Measurements from ENCODE around the gene OMA1.
"Not testable (repeated sequence)": the region's sequence is repeated elsewhere in the genome, so short reads cannot be mapped to it uniquely, and the experiment has no call there.

The OMA1 gene
- 7.9 to 47.4 (median 21.5) reads per million in 9 experiments for total RNA-seq

GRCh38 chr1:58546520-58547308 is at the start of gene OMA1:
TSS of gene OMA1 (minus strand) at chr1:58546726. CDS start at chr1:58539294, 7,432 bp downstream.
- ATAC-seq (replicated peaks) (peak; percentile 88), DNase-seq (peak; percentile 96 to 98 (median 98))
- Mint-ChIP-seq H3K4me3 (peak within 1 kb of the TSS; percentile 92 to 93), H3K27ac (peak within 1 kb of the TSS; percentile 99), H3K4me1 (ENCODE audit: low read depth in 2 of 2) (peaks cover 14 to 29% of the 10 kb centered on the region in 2 donors), H3K9me3 (no peaks in the 10 kb centered on the region), H3K36me3 (ENCODE audit: insufficient read depth) (peaks cover 17% of the 10 kb centered on the region), H3K27me3 (peaks cover 12 to 13% of the 10 kb centered on the region in 2 donors)

- Mint-ChIP-seq H3K9me3 (no peaks in the 10 kb centered on the region), H3K36me3 (ENCODE audit: insufficient read depth) (no peaks in the 10 kb centered on the region), H3K27me3 (peaks cover 35 to 72% of the 10 kb centered on the region in 2 donors), H3K27ac (no peak overlapping the region), H3K4me1 (ENCODE audit: low read depth in 2 of 2) (peaks cover 5 to 6% of the 10 kb centered on the region in 2 donors), H3K4me3 (no peak overlapping the region)
- no peak for ATAC-seq (replicated peaks)
- DNase-seq, result no peak
Observed at GRCh38 chr1:58594546-58594945, 48.0 kb upstream of the OMA1 start.

GRCh38 chr1:58592522-58593134 is 46.1 kb upstream of the OMA1 start:
- ATAC-seq (replicated peaks) (no peak), DNase-seq (no peak)
- Mint-ChIP-seq H3K9me3 (no peaks in the 10 kb centered on the region), H3K36me3 (ENCODE audit: insufficient read depth) (no peaks in the 10 kb centered on the region), H3K27ac (no peak overlapping the region), H3K27me3 (peaks cover 28 to 70% of the 10 kb centered on the region in 2 donors), H3K4me1 (ENCODE audit: low read depth in 2 of 2) (no peaks in the 10 kb centered on the region), H3K4me3 (no peak overlapping the region)

- DNase-seq (no peak), ATAC-seq (replicated peaks) (no peak)
- Mint-ChIP-seq H3K4me3 (no peak overlapping the region), H3K9me3 (no peaks in the 10 kb centered on the region), H3K27me3 (peaks cover 27 to 66% of the 10 kb centered on the region in 2 donors), H3K27ac (no peak overlapping the region), H3K4me1 (ENCODE audit: low read depth in 2 of 2) (no peaks in the 10 kb centered on the region), H3K36me3 (ENCODE audit: insufficient read depth) (no peaks in the 10 kb centered on the region)
Observed at GRCh38 chr1:58591806-58592205, 45.3 kb upstream of the OMA1 start.

GRCh38 chr1:58590019-58590418 is 43.5 kb upstream of the OMA1 start:
- no peaks in the 10 kb centered on the region for H3K9me3 Mint-ChIP-seq
- no peak overlapping the region for H3K4me3 Mint-ChIP-seq
- H3K27me3 Mint-ChIP-seq, result peaks cover 40 to 79% of the 10 kb centered on the region in 2 donors
- no peak for DNase-seq
- no peak for ATAC-seq (replicated peaks)
- H3K4me1 Mint-ChIP-seq (ENCODE audit: low read depth in 2 of 2), result no peaks in the 10 kb centered on the region
- H3K27ac Mint-ChIP-seq, result no peak overlapping the region
- H3K36me3 Mint-ChIP-seq (ENCODE audit: insufficient read depth), result no peaks in the 10 kb centered on the region

GRCh38 chr1:58588396-58588795 is 41.9 kb upstream of the OMA1 start:
- H3K9me3 Mint-ChIP-seq, result no peaks in the 10 kb centered on the region
- H3K27ac Mint-ChIP-seq, result no peak overlapping the region
- H3K36me3 Mint-ChIP-seq (ENCODE audit: insufficient read depth), result no peaks in the 10 kb centered on the region
- H3K27me3 Mint-ChIP-seq, result peaks cover 52 to 90% of the 10 kb centered on the region in 2 donors
- H3K4me1 Mint-ChIP-seq (ENCODE audit: low read depth in 2 of 2), result no peaks in the 10 kb centered on the region
- ATAC-seq (replicated peaks) (no peak), DNase-seq (no peak)
- H3K4me3 Mint-ChIP-seq, result no peak overlapping the region

GRCh38 chr1:58587667-58588066 is 41.1 kb upstream of the OMA1 start:
- ATAC-seq (replicated peaks) (no peak), DNase-seq (no peak)
- Mint-ChIP-seq H3K9me3 (no peaks in the 10 kb centered on the region), H3K4me1 (ENCODE audit: low read depth in 2 of 2) (no peaks in the 10 kb centered on the region), H3K27me3 (peaks cover 51 to 87% of the 10 kb centered on the region in 2 donors), H3K27ac (no peak overlapping the region), H3K4me3 (no peak overlapping the region), H3K36me3 (ENCODE audit: insufficient read depth) (no peaks in the 10 kb centered on the region)

GRCh38 chr1:58586271-58586670 is 39.7 kb upstream of the OMA1 start:
- ATAC-seq (replicated peaks), result no peak
- no peaks in the 10 kb centered on the region for H3K36me3 Mint-ChIP-seq (ENCODE audit: insufficient read depth)
- no peak for DNase-seq
- H3K4me3 Mint-ChIP-seq, result no peak overlapping the region
- peaks cover 51 to 76% of the 10 kb centered on the region in 2 donors for H3K27me3 Mint-ChIP-seq
- H3K4me1 Mint-ChIP-seq (ENCODE audit: low read depth in 2 of 2), result no peaks in the 10 kb centered on the region
- no peak overlapping the region for H3K27ac Mint-ChIP-seq
- H3K9me3 Mint-ChIP-seq, result no peaks in the 10 kb centered on the region

GRCh38 chr1:58585581-58586151 is 39.1 kb upstream of the OMA1 start:
- no peak overlapping the region for H3K4me3 Mint-ChIP-seq
- no peak overlapping the region for H3K27ac Mint-ChIP-seq
- H3K9me3 Mint-ChIP-seq, result no peaks in the 10 kb centered on the region
- no peaks in the 10 kb centered on the region for H3K4me1 Mint-ChIP-seq (ENCODE audit: low read depth in 2 of 2)
- H3K27me3 Mint-ChIP-seq, result peaks cover 49 to 70% of the 10 kb centered on the region in 2 donors
- H3K36me3 Mint-ChIP-seq (ENCODE audit: insufficient read depth), result no peaks in the 10 kb centered on the region
- DNase-seq (no peak), ATAC-seq (replicated peaks) (no peak)

GRCh38 chr1:58585166-58585565 is 38.6 kb upstream of the OMA1 start:
- peaks cover 44 to 67% of the 10 kb centered on the region in 2 donors for H3K27me3 Mint-ChIP-seq

GRCh38 chr1:58584082-58584895 is 37.8 kb upstream of the OMA1 start:
- Mint-ChIP-seq H3K36me3 (ENCODE audit: insufficient read depth) (no peaks in the 10 kb centered on the region), H3K27ac (no peak overlapping the region), H3K27me3 (peaks cover 46 to 67% of the 10 kb centered on the region in 2 donors), H3K9me3 (no peaks in the 10 kb centered on the region), H3K4me1 (ENCODE audit: low read depth in 2 of 2) (no peaks in the 10 kb centered on the region), H3K4me3 (no peak overlapping the region)
- ATAC-seq (replicated peaks), result no peak
- DNase-seq, result no peak

More at GRCh38 chr1:58585166-58585565, 38.6 kb upstream of the OMA1 start:
- no peak for DNase-seq
- Mint-ChIP-seq H3K36me3 (ENCODE audit: insufficient read depth) (no peaks in the 10 kb centered on the region), H3K4me1 (ENCODE audit: low read depth in 2 of 2) (no peaks in the 10 kb centered on the region), H3K4me3 (no peak overlapping the region), H3K27ac (no peak overlapping the region), H3K9me3 (no peaks in the 10 kb centered on the region)
- ATAC-seq (replicated peaks), result no peak

GRCh38 chr1:58583496-58583895 is 37.0 kb upstream of the OMA1 start:
- Mint-ChIP-seq H3K9me3 (no peaks in the 10 kb centered on the region), H3K4me3 (no peak overlapping the region), H3K27me3 (peaks cover 45 to 66% of the 10 kb centered on the region in 2 donors), H3K4me1 (ENCODE audit: low read depth in 2 of 2) (no peaks in the 10 kb centered on the region), H3K27ac (no peak overlapping the region), H3K36me3 (ENCODE audit: insufficient read depth) (no peaks in the 10 kb centered on the region)
- DNase-seq (no peak), ATAC-seq (replicated peaks) (no peak)

GRCh38 chr1:58582143-58582542 is 35.6 kb upstream of the OMA1 start:
- not testable (repeated sequence) for DNase-seq; H3K4me1 Mint-ChIP-seq (ENCODE audit: low read depth in 2 of 2); ATAC-seq (replicated peaks)

More at GRCh38 chr1:58582143-58582542, 35.6 kb upstream of the OMA1 start:
- not testable (repeated sequence) for H3K36me3 Mint-ChIP-seq (ENCODE audit: insufficient read depth); H3K4me3 Mint-ChIP-seq; H3K9me3 Mint-ChIP-seq; H3K27ac Mint-ChIP-seq
- peaks cover 53 to 71% of the 10 kb centered on the region in 2 donors for H3K27me3 Mint-ChIP-seq

All from effector memory CD8-positive, alpha-beta T cell (primary cell).